Activated B cell treated with CpG ODN at 0.5 μM for 24 hours (primary cell): ENCODE data around the gene RSPH6A. TPM values are rescaled to one million over a fixed set of nuclear protein-coding genes. Genes with fewer than 3 reads are reported as not detected.

ENCODE experiments used
- ATAC-seq: fragments of 200-7000 bp; cut with Tn5 transposase; one replicate; pipeline ENCODE4 v1.10.0; 2021; ENCODE audit warnings: low read depth, mild to moderate bottlenecking, moderate library complexity
- CTCF ChIA-PET: fragments of 350-600 bp; sonication (Branson Sonifier 250); formaldehyde crosslinking; loops from one replicate; lab custom pipeline; 2021; ENCODE audit warnings: antibody characterized with exemption; lab: Charles Lee
- POLR2A ChIA-PET: fragments of 350-600 bp; sonication (Branson Sonifier 250); formaldehyde crosslinking; loops from one replicate; lab custom pipeline; 2021; ENCODE audit warnings: antibody characterized with exemption; lab: Charles Lee
- DNase-seq: peaks from one replicate; pipeline ENCODE4 v3.0.0; 2022
- H3K27ac Mint-ChIP-seq: one replicate; pipeline ENCODE4 v1.8.0; 2020; ENCODE audit warnings: mixed read lengths
- H3K27me3 Mint-ChIP-seq: one replicate; pipeline ENCODE4 v1.8.0; 2021; ENCODE audit warnings: mixed read lengths
- H3K36me3 Mint-ChIP-seq: one replicate; pipeline ENCODE4 v1.8.0; 2021; ENCODE audit warnings: low read depth, mixed read lengths
- H3K4me1 Mint-ChIP-seq: one replicate; pipeline ENCODE4 v1.8.0; 2021; ENCODE audit warnings: mixed read lengths
- H3K4me3 Mint-ChIP-seq: one replicate; pipeline ENCODE4 v1.8.0; 2020; ENCODE audit warnings: mild to moderate bottlenecking, mixed read lengths
- H3K9me3 Mint-ChIP-seq: one replicate; pipeline ENCODE4 v1.8.0; 2020; ENCODE audit warnings: mixed read lengths
- intact Hi-C: fragments of 100-400 bp; cut with micrococcal nuclease; formaldehyde crosslinking; loops from one replicate; pipeline ENCODE4 v1.15.1; 2024
- total RNA-seq: library from RNA; stranded (reverse); gene quantifications from 2 replicates; pipeline ENCODE4 v1.2.3, GENCODE V29; 2022
- TF ChIP-seq, protein P1 (sequence below): fragments of 200-600 bp; IDR thresholded peaks from one replicate; pipeline ENCODE4 v1.8.0; 2022; ENCODE audit warnings: antibody characterized with exemption, mild to moderate bottlenecking

RSPH6A gene
- total RNA-seq, 1 donor from 2014 or later = 0.51 TPM

DNA sequence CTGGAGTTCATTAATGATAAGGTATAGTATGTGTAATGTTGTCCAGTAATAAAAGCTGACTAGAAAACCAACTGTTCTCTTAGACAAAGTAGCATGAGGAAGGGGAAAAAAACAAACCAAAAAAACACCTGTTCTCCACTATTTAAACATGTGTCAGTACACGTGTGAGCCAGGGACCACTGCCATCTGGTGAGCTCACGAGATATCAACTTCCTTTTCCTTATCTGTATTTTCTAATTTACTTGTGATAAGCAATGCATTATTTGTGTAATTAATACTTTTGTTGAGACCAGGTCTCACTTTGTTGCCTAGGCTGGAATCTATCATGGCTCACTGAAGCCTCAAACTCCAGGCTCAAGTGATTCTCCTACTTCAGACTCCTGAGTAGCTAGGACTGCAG is 41.7 kb downstream of the RSPH6A start:
- intact Hi-C loops = loop anchor here (10.0 kb wide), 1 partner anchor 349 kb away; the partner anchor contains the start of gene ERCC1

DNA sequence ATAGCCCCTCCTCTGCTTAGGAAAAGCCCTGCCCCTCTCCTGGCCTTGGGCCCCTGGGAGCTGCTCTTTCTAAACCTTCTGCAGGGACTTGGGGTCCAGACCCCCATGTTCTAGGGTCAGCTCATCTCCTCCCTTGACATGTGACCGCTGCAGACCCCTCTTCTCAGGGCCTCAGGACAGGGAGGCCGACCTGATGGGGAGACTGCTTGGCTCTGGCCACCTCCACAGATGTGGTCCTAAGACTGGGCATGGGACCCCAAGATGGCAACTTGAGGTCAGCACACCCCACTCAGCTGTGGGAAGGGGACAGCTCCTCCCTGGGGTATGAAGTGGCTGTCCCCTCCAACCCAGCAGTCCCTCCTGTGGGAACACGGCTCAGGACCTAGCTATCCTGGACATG is 42.2 kb downstream of the RSPH6A start:
- H3K9me3 Mint-ChIP-seq = no peaks in the 10 kb centered on the region
- no peak overlapping the region for H3K27ac Mint-ChIP-seq
- DNase-seq = no peak

More for the DNA sequence above, 41.7 kb downstream of the RSPH6A start:
- Mint-ChIP-seq H3K9me3 (no peaks in the 10 kb centered on the region), H3K27me3 (no peaks in the 10 kb centered on the region), H3K4me3 (no peak overlapping the region), H3K4me1 (peaks cover 17% of the 10 kb centered on the region), H3K27ac (no peak overlapping the region), H3K36me3 (peaks cover 10% of the 10 kb centered on the region)
- no peak for ATAC-seq
- DNase-seq = no peak
- ChIA-PET POLR2A (interaction anchor here (1.1 kb wide), 1 partner anchor 19 kb away, joined by 3 read pairs; the partner anchor contains the start of gene DMWD), CTCF (interaction anchor here (7.1 kb wide), 1 partner anchor 25 kb away, joined by 172 read pairs; no protein-coding TSS in a partner anchor)
- TF ChIP-seq, protein P1, sequence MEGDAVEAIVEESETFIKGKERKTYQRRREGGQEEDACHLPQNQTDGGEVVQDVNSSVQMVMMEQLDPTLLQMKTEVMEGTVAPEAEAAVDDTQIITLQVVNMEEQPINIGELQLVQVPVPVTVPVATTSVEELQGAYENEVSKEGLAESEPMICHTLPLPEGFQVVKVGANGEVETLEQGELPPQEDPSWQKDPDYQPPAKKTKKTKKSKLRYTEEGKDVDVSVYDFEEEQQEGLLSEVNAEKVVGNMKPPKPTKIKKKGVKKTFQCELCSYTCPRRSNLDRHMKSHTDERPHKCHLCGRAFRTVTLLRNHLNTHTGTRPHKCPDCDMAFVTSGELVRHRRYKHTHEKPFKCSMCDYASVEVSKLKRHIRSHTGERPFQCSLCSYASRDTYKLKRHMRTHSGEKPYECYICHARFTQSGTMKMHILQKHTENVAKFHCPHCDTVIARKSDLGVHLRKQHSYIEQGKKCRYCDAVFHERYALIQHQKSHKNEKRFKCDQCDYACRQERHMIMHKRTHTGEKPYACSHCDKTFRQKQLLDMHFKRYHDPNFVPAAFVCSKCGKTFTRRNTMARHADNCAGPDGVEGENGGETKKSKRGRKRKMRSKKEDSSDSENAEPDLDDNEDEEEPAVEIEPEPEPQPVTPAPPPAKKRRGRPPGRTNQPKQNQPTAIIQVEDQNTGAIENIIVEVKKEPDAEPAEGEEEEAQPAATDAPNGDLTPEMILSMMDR = no peak

DNA sequence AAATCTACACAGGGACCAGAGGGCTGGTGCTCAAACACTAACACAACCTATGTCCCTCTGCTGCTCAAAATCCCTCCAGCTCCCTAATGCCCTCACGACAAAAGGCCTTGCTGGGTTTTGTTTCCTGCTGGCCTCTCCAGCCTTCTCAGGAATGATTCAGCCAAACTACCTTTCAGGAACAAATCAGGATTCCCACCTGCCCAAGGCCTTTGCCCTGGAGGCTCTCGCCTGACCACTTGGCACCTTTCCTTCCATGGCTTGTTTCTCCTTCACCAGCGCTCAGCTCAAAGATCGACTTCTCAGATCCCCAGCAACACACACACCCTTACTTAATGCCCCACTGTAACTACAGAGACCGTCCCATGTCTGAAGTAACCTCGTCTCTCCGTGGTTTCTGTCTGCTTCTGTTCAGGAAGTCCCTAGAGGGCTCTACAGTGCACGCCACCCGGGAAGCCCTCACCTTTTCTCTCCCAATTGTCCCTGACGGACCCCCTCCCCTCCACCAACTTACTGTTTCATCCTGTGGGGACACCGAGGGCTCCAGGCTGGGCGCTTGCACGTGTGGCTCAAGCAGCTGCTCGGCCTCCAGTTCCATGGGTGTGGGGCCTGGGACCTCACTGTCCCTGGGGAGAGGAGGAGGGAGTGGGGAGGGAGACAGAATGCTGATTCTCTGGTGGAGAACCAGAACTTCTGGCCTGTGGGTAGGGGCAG is 42.8 kb downstream of the RSPH6A start:
- DNase-seq (no peak), ATAC-seq (no peak)
- Mint-ChIP-seq H3K27me3 (no peaks in the 10 kb centered on the region), H3K27ac (peak overlapping the region; percentile 20), H3K9me3 (no peaks in the 10 kb centered on the region), H3K4me1 (peaks cover 19% of the 10 kb centered on the region), H3K36me3 (peaks cover 9% of the 10 kb centered on the region), H3K4me3 (no peak overlapping the region)
- TF ChIP-seq, protein P1 = no peak
- ChIA-PET CTCF (interaction anchor here (0.9 to 7.1 kb wide), 2 partner anchors 26 to 245 kb away, joined by 3 to 172 read pairs; no protein-coding TSS in a partner anchor), POLR2A (interaction anchor here (0.6 to 1.1 kb wide), 3 partner anchors 10 to 27 kb away, joined by 3 to 4 read pairs (median 3); partner anchors contain the start of genes DMPK and DMWD)
- intact Hi-C loops = loop anchor here (10.0 kb wide), 1 partner anchor 347 kb away; the partner anchor contains the start of gene ERCC1

More for the DNA sequence above, 42.2 kb downstream of the RSPH6A start:
- no peaks in the 10 kb centered on the region for H3K27me3 Mint-ChIP-seq
- CTCF ChIA-PET = interaction anchor here (0.9 to 7.1 kb wide), 2 partner anchors 25 to 244 kb away, joined by 3 to 172 read pairs; no protein-coding TSS in a partner anchor
- H3K4me3 Mint-ChIP-seq = no peak overlapping the region
- POLR2A ChIA-PET = interaction anchor here (1.1 kb wide), 1 partner anchor 20 kb away, joined by 3 read pairs; the partner anchor contains the start of gene DMWD
- intact Hi-C loops = loop anchor here (10.0 kb wide), 1 partner anchor 348 kb away; the partner anchor contains the start of gene ERCC1
- H3K36me3 Mint-ChIP-seq = peaks cover 10% of the 10 kb centered on the region
- no peak for ATAC-seq
- peaks cover 18% of the 10 kb centered on the region for H3K4me1 Mint-ChIP-seq
- TF ChIP-seq, protein P1 = no peak

DNA sequence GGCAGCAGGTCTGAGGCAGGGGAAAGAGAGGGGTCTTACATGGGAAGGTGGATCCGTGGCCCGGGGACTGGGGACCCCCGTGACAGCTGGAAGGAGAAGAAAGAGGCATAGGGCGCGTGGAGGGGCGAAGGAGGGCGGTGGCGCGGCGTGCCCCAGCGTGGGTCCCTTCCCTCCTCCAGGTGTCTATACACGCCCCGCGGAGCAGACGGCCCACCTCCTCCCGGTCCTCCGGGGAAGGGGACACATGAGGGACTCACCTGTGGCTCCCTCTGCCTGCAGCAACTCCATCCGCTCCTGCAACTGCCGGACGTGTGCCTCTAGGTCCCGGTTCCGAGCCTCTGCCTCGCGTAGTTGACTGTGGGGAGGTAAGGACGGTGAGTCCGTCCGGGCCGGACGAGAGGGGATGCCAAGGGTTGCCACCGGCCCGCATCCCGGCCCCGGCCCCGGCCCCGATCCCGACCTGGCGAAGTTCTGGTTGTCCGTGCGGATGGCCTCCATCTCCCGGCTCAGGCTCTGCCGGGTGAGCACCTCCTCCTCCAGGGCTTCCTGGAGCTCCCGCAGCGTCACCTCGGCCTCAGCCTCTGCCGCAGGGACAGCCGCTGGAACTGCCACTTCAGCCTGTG is 43.7 kb downstream of the RSPH6A start:
- TF ChIP-seq, protein P1 = no peak
- H3K4me1 Mint-ChIP-seq = peaks cover 19% of the 10 kb centered on the region
- H3K9me3 Mint-ChIP-seq = no peaks in the 10 kb centered on the region
- peak overlapping the region; percentile 30 for H3K27ac Mint-ChIP-seq
- no peaks in the 10 kb centered on the region for H3K27me3 Mint-ChIP-seq
- DNase-seq = no peak
- no peak for ATAC-seq
- intact Hi-C loops = loop anchor here (10.0 kb wide), 1 partner anchor 347 kb away; the partner anchor contains the start of gene ERCC1
- peaks cover 1% of the 10 kb centered on the region for H3K36me3 Mint-ChIP-seq
- ChIA-PET POLR2A (interaction anchor here (0.6 to 3.4 kb wide), 10 partner anchors 11 to 115 kb away, joined by 3 to 45 read pairs (median 5); partner anchors contain the start of genes DMPK, IRF2BP1 and SYMPK), CTCF (interaction anchor here (1.2 to 7.1 kb wide), 3 partner anchors 21 to 34 kb away, joined by 5 to 172 read pairs (median 6); partner anchors contain the start of gene DMWD)
- H3K4me3 Mint-ChIP-seq = peak overlapping the region; percentile 55
